DLD1 (cell line): Measurements from ENCODE around the gene VRK1.
"Not testable (repeated sequence)": the region's sequence is repeated elsewhere in the genome, so short reads cannot be mapped to it uniquely, and the experiment has no call there.

Experiments
- in situ Hi-C: cut with HindIII; loops from 2 replicates; pipeline ENCODE4 v1.10.0; 2017; ENCODE audit warnings: low sequenced_read_pairs

VRK1 gene, protein sequence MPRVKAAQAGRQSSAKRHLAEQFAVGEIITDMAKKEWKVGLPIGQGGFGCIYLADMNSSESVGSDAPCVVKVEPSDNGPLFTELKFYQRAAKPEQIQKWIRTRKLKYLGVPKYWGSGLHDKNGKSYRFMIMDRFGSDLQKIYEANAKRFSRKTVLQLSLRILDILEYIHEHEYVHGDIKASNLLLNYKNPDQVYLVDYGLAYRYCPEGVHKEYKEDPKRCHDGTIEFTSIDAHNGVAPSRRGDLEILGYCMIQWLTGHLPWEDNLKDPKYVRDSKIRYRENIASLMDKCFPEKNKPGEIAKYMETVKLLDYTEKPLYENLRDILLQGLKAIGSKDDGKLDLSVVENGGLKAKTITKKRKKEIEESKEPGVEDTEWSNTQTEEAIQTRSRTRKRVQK

DNA sequence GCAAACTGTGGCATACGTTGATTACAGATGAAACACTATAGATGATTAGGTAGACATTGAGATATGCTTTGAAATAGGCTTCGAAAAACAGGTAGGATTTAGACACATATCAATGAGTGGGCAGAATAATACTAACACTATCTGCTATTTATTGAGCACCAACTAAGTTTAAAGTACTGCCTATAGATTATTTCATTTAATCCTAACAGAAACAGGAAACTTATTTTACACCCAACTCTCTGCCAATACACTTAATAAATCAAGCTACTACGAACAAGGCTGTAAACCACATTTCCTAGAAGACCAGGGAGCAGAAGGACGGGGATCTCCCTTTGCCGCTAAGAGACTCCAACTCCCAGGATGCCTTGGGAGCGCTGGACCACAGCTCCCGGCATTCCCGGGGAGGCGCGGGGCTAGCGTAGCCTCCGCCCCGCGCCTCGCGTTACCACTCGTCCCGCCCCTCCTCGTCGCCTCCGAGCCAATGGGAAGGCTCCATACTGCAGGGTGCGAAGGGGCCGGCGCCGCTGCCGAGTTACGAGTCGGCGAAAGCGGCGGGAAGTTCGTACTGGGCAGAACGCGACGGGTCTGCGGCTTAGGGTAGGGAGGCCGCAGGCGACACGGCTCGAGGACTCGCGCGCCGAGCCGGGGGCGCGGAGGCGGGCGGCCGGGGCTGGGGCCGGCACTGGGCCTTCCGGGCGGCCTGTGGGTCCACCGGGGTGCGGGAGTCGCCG is at the start of gene VRK1:
TSS of gene VRK1 (plus strand) at position 532 of the 731 bp plus-strand sequence. CDS start 36,090 bp downstream, outside the sequence.
- in situ Hi-C loops, result no loop called here

DNA sequence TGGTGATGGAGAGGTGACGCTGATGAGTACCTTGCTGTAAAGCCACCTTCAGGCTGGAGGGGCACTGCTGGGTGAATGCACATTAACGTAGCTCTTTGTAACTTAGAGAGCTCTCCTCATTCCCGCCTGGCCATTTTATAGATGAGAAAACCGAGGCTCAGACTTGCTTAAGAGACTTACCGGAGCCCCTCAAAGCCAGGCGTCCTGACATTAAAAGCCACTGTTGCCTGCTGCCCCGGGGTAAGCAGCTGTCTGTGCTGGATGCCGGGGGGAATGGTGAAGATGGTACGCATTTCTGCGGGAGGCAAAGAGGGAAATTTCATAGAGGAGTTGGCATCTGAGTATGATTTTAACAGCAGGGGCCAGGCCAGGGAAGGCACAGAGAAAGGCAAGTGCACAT is 49.6 kb upstream of the VRK1 start:
- in situ Hi-C loops, result no loop called here

DNA sequence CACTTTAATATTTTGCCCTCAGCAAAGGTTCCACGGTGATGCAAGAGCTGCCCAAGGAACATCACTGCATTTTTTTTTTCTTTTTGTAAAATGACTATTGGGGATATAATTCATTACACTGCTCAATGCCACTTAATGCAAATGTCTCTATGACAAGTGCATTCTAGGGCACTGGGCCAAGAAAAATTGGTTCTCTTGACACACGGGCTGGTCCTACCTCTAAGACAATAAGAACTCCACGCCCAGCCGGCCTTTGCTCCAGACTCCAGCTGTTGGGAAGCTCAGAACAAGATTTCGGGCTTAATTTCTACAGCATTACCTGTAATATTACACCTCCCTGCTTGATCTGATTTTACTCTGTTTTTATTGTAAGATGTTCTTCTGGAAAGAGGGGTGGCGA is 48.8 kb upstream of the VRK1 start:
- in situ Hi-C loops, result no loop called here

DNA sequence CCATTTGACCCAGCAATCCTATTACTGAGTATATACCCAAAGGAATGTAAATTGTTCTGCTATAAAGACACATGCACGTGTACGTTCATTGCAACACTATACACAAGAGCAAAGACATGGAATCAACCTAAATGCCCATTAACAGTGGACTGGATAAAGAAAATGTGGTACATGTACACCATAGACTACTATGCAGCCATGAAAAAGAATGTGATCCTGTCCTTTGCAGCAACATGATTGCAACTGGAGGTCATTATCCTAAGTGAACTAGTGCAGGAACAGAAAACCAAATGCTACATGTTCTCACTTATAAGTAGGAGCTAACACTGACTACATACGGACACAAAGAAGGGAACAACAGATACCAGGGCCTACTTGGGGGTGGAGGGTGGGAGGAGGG is 45.7 kb upstream of the VRK1 start:
- in situ Hi-C loops, result no loop called here

DNA sequence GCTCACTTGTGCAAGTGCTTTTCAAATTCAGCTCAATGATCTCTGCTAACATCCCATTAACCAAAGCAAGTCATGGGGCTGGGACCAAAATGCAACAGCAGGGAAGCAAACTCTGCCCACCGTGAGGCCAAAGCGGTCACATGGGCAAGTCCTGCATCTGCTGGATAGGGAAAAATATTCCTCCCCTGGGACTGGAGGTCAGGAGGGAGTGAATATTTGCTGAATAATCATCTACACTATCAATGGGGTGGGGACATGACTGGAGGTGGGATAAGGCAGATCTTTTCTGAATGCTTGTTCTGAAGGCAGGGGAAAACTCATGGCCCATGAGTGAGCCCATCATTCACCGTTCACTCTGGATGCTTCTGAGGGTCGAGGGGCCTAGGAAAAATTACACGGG is 45.1 kb upstream of the VRK1 start:
- in situ Hi-C loops, result no loop called here

DNA sequence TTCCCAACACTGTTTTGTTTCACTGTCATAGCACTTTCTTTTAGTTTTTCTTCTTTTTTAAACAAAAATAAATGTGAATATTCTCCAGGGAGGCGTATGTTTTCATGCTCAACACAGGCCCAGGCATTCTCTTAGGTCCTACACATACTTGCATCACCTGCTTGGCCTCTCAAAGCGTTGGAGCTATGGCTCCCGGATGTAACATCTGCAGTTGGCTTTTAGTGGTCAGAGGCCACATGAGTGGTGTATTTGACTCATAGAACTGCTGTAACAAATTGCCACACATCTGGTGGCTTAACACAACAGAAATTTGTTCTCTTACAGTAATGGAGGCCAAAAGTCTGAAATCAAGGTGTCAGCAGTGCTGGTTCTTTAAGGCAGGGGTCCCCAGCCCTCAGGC is 44.6 kb upstream of the VRK1 start:
- in situ Hi-C loops, result no loop called here

DNA sequence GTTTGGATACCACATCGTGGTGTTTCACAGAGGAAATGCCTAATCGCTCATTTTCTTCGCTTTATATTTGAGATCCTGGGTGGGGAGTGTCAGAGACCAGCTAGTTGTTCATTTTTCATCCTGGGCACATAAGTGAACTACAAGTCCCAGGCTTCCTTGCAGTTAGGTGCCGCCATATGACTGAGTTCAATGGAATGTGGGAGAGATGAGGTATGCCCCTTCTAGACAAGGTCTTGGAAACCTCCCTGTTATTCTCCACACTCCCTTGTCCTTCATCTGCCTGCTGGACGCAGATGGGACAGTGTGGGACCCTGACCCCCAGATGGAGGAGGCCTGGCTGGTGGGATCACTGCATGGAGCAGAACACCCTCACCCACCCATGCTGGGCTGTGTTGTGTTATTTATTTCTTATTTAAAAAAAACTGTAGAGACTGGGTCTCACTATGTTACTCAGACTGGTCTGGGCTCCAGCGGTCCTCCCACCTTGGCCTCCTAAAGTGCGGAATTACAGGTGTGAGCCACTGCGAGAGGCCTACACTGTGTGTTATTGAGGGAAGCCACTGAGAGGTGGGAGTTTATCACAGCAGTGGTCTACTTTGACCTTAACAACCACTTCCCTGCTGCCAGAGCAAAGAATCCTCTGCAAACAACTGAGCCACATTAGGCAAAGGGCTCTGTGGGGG is 42.9 kb upstream of the VRK1 start:
- in situ Hi-C loops, result no loop called here

DNA sequence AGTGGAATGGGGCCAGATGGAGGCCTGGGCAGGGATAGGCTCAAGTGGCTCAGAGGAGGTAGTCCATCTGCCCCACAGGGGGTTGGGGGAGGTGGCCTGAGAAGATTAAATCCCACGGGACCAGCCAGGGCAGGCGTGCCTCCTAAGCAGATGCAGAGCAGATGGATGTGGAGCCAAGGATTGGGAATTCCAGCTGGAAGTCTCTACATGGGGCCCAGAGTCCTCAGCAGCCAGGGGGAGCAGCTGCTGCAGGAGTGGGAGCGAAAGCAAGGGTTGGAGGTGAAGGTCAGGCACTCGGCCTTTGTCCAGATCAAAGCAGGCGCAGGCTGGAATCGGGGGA is 42.4 kb upstream of the VRK1 start:
- in situ Hi-C loops, result no loop called here

DNA sequence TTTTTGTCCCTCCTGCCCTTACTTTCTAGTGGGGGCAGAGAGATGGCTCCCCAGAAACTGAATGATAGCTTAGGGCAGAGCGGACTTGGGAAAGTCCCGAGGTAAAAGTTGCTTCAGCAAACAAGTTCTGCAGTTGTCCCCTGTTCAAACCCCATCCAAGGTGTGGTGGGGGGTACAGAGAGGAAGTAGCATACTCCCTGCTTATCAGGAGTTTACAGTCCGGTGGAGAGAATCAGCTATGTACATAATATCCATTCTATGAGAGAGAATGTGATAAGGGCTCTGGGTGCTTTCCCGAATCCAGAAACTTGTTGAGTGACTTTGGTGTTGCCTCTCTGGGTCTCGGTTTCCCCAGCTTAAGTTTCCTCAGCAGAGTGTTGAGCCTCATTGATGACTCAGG is 40.4 kb upstream of the VRK1 start:
- in situ Hi-C loops, result no loop called here

DNA sequence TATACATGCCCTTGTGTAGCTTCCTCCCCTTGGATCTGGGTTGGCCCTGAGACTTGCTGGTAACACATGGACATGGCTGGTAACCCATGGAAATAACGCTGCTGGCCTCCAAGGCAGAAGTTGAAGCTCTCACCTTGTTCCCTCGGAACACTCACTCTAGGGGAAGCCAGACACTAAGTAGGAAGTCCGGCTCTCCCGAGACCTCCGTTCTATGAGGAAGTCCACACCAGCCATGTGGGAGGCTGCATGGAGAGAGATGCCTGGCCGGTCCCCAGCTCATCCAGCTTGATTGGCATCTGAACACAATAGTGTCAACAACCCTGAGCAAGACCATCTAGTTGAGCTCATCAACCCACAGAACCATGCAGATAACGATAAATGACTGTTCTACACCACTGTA is 39.7 kb upstream of the VRK1 start:
- in situ Hi-C loops, result no loop called here

DNA sequence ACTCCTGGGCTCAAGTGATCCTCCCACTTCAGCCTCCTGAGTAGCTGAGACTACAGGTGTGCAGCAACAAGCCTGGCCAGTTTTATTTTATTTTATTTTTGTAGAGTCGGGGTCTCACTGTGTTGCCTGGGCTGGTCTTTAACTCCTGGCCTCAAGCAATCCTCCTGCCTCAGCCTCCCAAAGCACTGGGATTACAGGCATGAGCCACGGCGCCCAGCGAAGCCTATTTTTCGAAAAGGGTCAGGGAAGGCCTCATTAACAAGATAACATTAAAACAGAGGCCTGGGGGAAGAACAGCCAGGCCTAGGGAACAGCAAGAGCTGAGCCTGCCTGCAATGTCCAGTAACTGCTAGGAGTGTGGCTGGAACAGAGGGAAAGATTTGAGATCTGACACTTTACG is 36.1 kb upstream of the VRK1 start:
- in situ Hi-C loops, result no loop called here

DNA sequence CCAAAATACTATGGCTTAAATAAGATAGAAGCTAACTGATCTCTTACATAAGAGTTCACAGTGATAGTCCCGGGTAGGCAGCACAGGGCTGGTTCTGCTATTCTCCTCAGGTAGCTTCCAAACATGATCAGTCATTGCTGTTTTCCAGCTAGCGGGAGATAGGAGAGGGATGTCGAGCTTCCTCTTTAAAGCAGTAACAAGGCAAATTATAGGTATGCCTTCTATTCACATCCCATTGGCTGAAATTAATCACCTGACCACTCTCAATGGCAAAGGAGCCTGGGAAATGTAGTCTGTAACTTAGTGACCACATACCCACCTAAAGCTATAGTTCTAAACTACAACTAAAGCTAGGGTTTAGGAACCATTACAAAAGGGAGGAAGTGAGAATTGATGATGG is 34.5 kb upstream of the VRK1 start:
- in situ Hi-C loops, result no loop called here

DNA sequence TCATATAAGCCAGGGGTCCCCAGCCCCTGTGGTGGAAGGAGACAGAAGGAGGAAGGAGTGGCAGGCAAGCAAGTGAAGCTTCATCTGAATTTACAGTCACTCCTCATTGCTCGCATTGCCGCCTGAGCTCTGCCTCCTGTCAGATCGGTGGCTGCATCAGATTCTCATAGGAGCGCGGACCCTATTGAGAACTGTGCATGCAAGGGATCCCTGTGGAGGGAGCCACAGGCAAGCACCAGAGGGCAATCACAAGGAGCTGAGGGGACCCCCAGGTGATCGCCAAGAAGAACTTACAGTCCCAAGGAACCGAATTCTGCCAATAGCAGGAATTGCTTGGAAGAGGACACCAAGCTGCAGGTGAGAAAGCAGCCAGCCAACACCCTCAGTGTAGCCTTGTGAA is 33.2 kb upstream of the VRK1 start:
- in situ Hi-C loops, result no loop called here

DNA sequence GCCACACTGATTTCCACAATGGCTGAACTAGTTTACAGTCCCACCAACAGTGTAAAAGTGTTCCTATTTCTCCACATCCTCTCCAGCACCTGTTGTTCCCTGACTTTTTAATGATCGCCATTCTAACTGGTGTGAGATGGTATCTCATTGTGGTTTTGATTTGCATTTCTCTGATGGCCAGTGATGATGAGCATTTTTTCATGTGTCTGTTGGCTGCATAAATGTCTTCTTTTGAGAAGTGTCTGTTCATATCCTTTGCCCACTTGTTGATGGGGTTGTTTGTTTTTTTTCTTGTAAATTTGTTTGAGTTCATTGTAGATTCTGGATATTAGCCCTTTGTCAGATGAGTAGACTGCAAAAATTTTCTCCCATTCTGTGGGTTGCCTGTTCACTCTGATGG is 32.0 kb upstream of the VRK1 start:
- in situ Hi-C loops, result not testable (repeated sequence)

DNA sequence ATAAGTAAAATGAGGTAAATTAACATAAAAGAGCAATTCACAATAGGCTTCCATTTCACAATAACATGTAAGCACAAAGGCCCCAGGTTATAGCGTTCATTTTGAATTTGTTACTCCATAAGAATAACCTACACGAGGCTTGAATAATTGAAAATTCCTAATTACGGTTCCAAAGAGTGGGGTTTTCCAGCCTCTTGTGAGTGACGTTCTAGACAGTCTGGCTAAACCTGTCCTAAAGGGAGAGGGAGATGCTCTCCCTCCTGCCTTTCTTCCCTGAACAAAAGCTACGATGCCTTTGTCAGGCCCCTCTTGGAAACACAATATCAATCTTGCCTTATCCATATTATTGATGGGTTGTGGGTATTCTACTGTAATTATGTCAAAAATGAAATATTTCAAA is 24.3 kb upstream of the VRK1 start:
- in situ Hi-C loops, result no loop called here

DNA sequence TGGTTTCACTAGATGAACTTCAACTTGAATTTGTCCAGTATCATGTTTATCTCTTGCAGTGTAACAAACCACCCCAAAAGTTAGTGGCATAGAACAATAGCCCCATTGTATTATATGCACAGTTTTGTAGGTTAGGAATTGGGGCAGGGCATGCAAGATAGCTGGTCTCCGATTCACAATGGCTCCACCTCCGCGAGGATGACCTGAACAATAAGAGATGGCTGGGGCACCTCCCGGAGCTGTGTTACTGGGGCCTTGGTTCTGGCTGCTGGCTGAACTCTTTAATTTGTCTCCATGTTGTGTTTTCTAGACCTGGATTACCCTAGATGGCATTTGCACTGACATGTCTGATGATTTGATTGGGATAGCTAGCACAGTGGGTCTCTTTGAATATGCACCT is 20.4 kb upstream of the VRK1 start:
- in situ Hi-C loops, result no loop called here

DNA sequence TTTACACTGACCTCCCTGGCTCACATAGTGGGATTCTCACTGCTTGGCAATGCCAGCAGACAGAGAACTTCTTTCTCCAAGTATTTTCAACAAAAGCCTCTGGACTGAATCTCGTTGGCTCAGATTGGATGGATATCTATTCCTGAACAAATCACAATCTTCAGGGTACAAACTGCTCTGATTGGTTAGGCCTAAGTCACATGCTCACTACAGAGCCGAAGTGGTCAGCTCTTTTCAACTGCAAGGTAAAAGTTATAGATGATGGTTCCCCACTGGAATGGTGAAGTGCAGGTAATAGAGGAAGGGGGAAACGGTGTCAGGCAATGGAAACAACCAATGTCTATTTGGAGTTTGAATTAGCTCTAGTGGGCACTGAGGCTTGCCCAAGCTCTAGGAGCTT is 16.7 kb upstream of the VRK1 start:
- in situ Hi-C loops, result no loop called here

DNA sequence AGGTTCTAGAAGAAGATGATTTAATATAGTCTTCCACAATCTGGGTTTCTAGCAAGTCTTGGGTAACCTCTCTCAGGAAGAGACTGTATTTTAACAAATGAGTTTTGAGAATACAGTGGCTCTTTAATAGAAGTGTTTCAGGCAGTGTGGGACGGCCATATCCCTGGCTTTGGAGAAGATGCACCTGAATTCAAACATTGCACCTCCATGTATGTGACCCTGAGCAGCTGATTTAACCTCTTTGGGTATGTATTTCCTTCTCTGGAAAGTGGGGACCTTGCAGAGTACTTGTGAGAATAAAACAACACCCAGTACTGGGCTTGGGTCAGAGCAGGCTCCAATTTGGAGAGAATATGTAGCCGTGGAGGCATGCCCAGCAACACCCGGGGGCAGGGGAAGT is 15.8 kb upstream of the VRK1 start:
- in situ Hi-C loops, result no loop called here

DNA sequence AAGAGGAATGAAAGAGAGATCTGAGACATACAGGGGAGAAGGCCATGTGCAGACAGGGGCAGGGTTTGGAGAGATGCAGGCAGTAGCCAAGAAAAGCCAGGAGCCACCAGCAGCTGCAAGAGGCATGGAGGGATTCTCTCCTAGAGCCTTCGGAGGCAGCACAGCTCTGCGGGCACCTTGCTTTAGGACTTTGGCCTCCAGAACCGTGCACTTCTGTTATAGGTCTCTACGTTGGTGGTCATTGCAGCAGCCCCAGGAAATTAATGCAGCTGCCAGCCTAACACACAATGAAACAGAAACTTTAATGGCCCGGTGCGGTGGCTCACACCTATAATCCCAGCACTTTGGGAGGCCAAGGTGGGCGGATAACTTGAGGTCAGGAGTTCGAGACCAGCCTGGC is 14.7 kb upstream of the VRK1 start:
- in situ Hi-C loops, result no loop called here

DNA sequence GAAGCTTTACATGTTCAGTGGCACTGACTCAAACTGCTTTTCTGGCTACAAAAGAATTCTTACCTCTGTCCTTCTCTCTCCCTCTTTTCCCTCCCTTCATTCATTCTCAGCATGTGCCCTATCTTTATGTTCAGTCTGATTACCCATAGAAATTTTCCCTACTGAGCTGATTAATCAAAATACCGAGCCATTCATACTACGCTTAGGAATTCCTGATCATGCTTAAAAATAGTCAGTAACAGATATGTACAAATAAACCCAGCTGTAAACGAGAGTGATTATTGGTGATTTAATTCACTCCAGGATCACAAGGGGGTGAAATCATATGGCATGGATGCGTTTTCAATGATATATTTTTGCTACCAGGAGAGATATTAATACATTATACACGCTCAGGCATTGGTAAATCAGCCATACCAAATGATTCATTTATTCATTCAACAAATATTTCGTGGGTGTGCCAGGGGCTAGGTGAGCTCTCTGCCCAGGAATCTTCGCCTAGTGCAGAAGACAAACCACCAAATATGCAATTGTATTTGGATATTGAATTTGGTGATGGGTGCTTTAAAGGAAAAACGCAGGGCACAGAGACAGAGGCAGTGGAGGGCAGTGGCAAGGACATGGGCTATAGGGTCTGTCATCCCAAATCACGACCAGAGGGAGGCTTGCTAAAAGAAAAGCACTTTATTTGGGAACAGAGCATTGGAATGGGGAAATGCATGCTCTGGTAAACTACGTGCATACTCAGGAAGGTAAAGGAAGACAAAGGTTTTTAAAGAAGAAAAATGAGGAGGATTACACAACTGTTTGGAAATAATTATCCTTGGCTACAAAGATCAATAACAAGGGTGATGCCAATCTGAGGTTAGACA is 13.9 kb upstream of the VRK1 start:
- in situ Hi-C loops, result no loop called here

DNA sequence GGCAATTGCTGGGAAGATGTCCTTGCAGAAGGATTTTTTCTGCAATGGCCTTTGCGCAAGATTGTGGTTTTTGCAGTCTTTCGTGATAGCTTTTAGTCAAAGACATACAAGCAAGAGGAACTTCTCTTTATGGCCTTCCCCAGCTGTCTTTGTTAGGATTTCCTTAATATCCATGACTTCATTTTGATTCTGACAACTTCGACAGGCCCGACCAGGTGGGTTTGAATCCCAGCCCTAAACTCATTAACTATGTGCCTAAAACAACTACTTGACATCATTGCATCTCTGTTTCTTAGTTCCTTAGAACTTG is 13.3 kb upstream of the VRK1 start:
- in situ Hi-C loops, result no loop called here
